A673 (cell line): Measurements from ENCODE around the gene GRM5. TPM values are rescaled to one million over a fixed set of nuclear protein-coding genes. Genes with fewer than 3 reads are reported as not detected.

ENCODE experiments used
- BruUV-seq: library from RNA; stranded (reverse); fragments of 400-500 nt; replicated peaks from 2 replicates; lab custom pipeline; 2021; lab: Mats Ljungman, UMichigan
- CTCF ChIA-PET: fragments of 300-600 bp; sonication (Branson Sonifier 250); formaldehyde crosslinking; loops from one replicate; lab custom pipeline; 2022; ENCODE audit warnings: antibody characterized with exemption; lab: Charles Lee
- POLR2A ChIA-PET: fragments of 300-600 bp; sonication (Branson Sonifier 250); formaldehyde crosslinking; loops from one replicate; lab custom pipeline; 2022; ENCODE audit warnings: antibody characterized with exemption; ENCODE audit not compliant: low non-redundant PET; lab: Charles Lee
- DNase-seq: peaks from one replicate; pipeline ENCODE4 v3.0.0-alpha.2; 2015; ENCODE audit warnings: low spot score
- H3K27ac ChIP-seq: fragments of 200-600 bp; sonication (generic); 2 replicates; pipeline ENCODE4 v1.5.1; 2016; ENCODE audit warnings: mixed run types, low read depth, mild to moderate bottlenecking, mixed read lengths, antibody characterized with exemption, low read length; ENCODE audit not compliant: poor library complexity, severe bottlenecking
- H3K27me3 ChIP-seq: fragments of 200-600 bp; sonication (generic); replicated peaks from 2 replicates; pipeline ENCODE4 v1.6.1; 2017; ENCODE audit warnings: mixed run types, low read depth, mild to moderate bottlenecking, mixed read lengths, antibody characterized with exemption, low read length; ENCODE audit not compliant: insufficient read depth, poor library complexity
- H3K36me3 ChIP-seq: fragments of 200-600 bp; sonication (generic); 2 replicates; pipeline ENCODE4 v1.6.1; 2016; ENCODE audit warnings: mixed run types, mild to moderate bottlenecking, mixed read lengths, antibody characterized with exemption, low read length; ENCODE audit not compliant: insufficient read depth, poor library complexity, severe bottlenecking
- H3K4me1 ChIP-seq: fragments of 200-600 bp; sonication (generic); 2 replicates; pipeline ENCODE4 v1.6.1; 2017; ENCODE audit warnings: mixed run types, mild to moderate bottlenecking, mixed read lengths, antibody characterized with exemption, low read length; ENCODE audit not compliant: insufficient read depth, poor library complexity, severe bottlenecking
- H3K4me3 ChIP-seq: fragments of 200-600 bp; sonication (generic); 2 replicates; pipeline ENCODE4 v1.5.1; 2016; ENCODE audit warnings: low read depth, mixed run types, mild to moderate bottlenecking, mixed read lengths, low read length; ENCODE audit not compliant: poor library complexity, severe bottlenecking
- H3K9me3 ChIP-seq: fragments of 200-600 bp; sonication (generic); 2 replicates; pipeline ENCODE4 v1.6.1; 2016; ENCODE audit warnings: mixed run types, low read depth, mild to moderate bottlenecking, mixed read lengths, antibody characterized with exemption, low read length; ENCODE audit not compliant: poor library complexity, severe bottlenecking
- CTCF ChIP-seq: fragments of 300-800, 200-600 bp; sonication (generic); conservative IDR thresholded peaks from 2 replicates; pipeline ENCODE4 v1.5.1; 2017; ENCODE audit warnings: low read depth, mild to moderate bottlenecking, antibody characterized with exemption, low read length, moderate library complexity, mixed read lengths
- EZH2 ChIP-seq: fragments of 200-600 bp; sonication (generic); IDR thresholded peaks from 2 replicates; pipeline ENCODE4 v1.6.1; 2017; ENCODE audit warnings: borderline replicate concordance, low read depth, mild to moderate bottlenecking, mixed read lengths, antibody characterized with exemption, low read length; ENCODE audit not compliant: poor library complexity, severe bottlenecking
- intact Hi-C: fragments of 100-400 bp; cut with micrococcal nuclease; formaldehyde crosslinking; loops from one replicate; pipeline ENCODE4 v1.10.0; 2022; ENCODE audit not compliant: unreplicated experiment
- total RNA-seq: library from RNA; stranded (reverse); gene quantifications from 2 replicates; pipeline ENCODE4 v1.2.3, GENCODE V29; 2021

Gene GRM5
- total RNA-seq, 1 experiment from 2014 or later: not detected

DNA sequence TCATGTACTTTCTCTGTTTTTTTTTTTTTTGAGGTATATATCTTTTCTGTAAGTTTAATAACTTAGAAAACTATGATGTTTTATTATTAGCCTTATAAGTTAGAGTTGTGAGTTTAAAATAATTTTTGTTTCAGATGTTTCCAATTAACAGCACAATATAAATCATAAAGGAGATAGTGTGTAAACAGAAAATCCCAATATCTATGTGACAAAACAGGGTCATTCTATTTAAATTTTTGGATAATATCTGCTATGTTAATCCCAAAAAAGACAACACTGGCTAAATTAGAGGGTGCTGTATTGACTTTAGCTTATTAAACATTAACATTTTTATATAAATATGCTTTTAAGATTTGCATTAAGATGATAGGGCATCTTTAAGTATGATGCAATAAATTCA is 410.1 kb downstream of the GRM5 start:
- no peaks in the 10 kb centered on the region for H3K27me3 ChIP-seq
- no peaks in the 10 kb centered on the region for H3K36me3 ChIP-seq
- TF ChIP-seq EZH2 (no peak), CTCF (no peak)
- H3K9me3 ChIP-seq: no peaks in the 10 kb centered on the region
- H3K4me1 ChIP-seq: no peaks in the 10 kb centered on the region
- CTCF ChIA-PET: no interaction called here
- no peak overlapping the region for H3K4me3 ChIP-seq
- H3K27ac ChIP-seq: no peak overlapping the region
- BruUV-seq: no TSS peak
- POLR2A ChIA-PET: interaction anchor here (0.8 kb wide), 1 partner anchor 15 kb away, joined by 5 read pairs; no protein-coding TSS in a partner anchor
- DNase-seq: no peak
- intact Hi-C loops: no loop called here

GRCh38 chr11:88655196-88655595 is 410.6 kb downstream of the GRM5 start:
- ChIA-PET CTCF (no interaction called here), POLR2A (no interaction called here)
- TF ChIP-seq EZH2 (no peak), CTCF (no peak)
- intact Hi-C loops: no loop called here
- H3K4me1 ChIP-seq: no peaks in the 10 kb centered on the region
- DNase-seq: no peak
- H3K27ac ChIP-seq: no peak overlapping the region
- H3K36me3 ChIP-seq: no peaks in the 10 kb centered on the region
- no TSS peak for BruUV-seq
- no peaks in the 10 kb centered on the region for H3K9me3 ChIP-seq
- H3K27me3 ChIP-seq: no peaks in the 10 kb centered on the region
- no peak overlapping the region for H3K4me3 ChIP-seq

DNA sequence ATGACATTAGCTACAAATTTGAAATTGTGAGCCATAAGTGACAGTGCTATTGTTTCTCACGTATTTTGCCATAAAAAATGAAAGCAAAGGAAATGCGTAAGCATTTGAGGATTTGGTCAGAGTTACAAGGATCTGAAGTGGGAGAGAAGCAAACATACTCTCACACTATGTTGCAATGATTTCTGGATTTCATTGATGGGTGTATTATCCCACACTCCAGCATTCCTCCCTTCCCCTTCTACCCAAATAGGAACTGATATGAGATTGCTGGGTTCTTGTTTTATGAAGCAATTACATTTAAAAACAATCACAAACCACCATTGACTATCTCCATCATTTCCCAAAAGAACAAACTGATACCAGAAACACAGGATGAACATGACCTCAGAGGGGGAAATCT is 414.2 kb downstream of the GRM5 start:
- DNase-seq: no peak
- no TSS peak for BruUV-seq
- Histone ChIP-seq H3K9me3 (no peaks in the 10 kb centered on the region), H3K27ac (no peak overlapping the region), H3K27me3 (no peaks in the 10 kb centered on the region), H3K4me1 (no peaks in the 10 kb centered on the region), H3K4me3 (no peak overlapping the region), H3K36me3 (no peaks in the 10 kb centered on the region)
- CTCF ChIA-PET: no interaction called here
- TF ChIP-seq CTCF (no peak), EZH2 (no peak)
- intact Hi-C loops: no loop called here
- POLR2A ChIA-PET: interaction anchor here (0.5 kb wide), 1 partner anchor 367 kb away, joined by 7 read pairs; no protein-coding TSS in a partner anchor
